Measurements from ENCODE around the gene VWA8. TPM values are rescaled to one million over a fixed set of nuclear protein-coding genes. Genes with fewer than 3 reads are reported as not detected.

Gene VWA8
- total and polyA plus RNA-seq, 2 of the 13 experiments (the other 11 are each of a cell fraction or from before 2014, with no cell fraction given) = 9.1 to 17.3 TPM

DNA sequence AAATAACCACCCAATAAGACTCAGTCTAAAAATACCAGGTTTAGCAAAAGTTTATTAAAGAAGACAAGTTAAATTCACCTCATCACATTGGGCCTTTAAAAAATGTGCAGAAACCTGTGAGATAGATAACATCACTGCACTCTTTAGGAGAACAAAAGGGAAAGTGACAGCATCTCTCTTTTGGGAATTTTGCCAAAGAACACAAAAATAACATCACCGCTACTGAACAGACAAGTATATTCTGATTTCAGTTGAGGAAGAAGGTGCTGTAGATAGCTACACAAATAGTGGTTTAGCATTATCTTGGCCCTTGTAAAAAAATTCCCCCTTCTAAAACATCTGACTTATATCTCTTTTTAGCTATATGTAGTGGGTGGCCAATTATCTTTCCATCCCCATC is 244.7 kb downstream of the VWA8 start:
- 93% methylated on average over 1 of the region's 1 CpG for WGBS (ENCODE audit: low lambda C conversion rate)
- H3K4me3 ChIP-seq (replicated peaks in 1 of 3; ENCODE audit: insufficient read depth in 1 of 3, low read depth in 2 of 3, low read length in 3 of 3) = no peak overlapping the region
- DNase-seq (ENCODE audit: low spot score) = no peak
- H4K20me1 ChIP-seq (ENCODE audit: insufficient read depth, low read length) = no peaks in the 10 kb centered on the region
- no peaks in the 10 kb centered on the region for H3K4me1 ChIP-seq (ENCODE audit: insufficient read depth, low read length)
- H3K27me3 ChIP-seq (ENCODE audit: control insufficient read depth in 1 of 2, insufficient read depth in 2 of 2, low read length in 2 of 2) = no peaks in the 10 kb centered on the region
- intact Hi-C loops (cut with micrococcal nuclease; ENCODE audit: unreplicated experiment) (no loop called here), in situ Hi-C loops (cut with HindIII; ENCODE audit: extremely low pct_ligation_motif_present, low pct_unique_long_range_greater_than_20kb) (no loop called here)
- ChIA-PET POLR2A (no interaction called here), CTCF (ENCODE audit: low intra/inter-chr PET ratio, low total read pairs) (no interaction called here)
- no peaks in the 10 kb centered on the region for H3K79me2 ChIP-seq (ENCODE audit: insufficient read depth, low read length)
- BruUV-seq (replicated peaks) = no TSS peak
- H2AFZ ChIP-seq (ENCODE audit: low read length) = no peak overlapping the region
- no peak for ATAC-seq
- H3K9me3 ChIP-seq (ENCODE audit: low read length) = no peaks in the 10 kb centered on the region
- FAIRE-seq = no peak
- H3K36me3 ChIP-seq (replicated peaks in 1 of 2; ENCODE audit: control insufficient read depth in 1 of 2, insufficient read depth in 2 of 2, low read length in 2 of 2) = peaks cover 0 to 10% of the 10 kb centered on the region in 2 experiments; a peak in 3 of 5 replicates
- H3K4me2 ChIP-seq (ENCODE audit: low read depth, low read length) = no peak overlapping the region
- H3K9ac ChIP-seq (ENCODE audit: insufficient read depth, low read depth, low read length) = no peak overlapping the region
- no peak for TF ChIP-seq AGO1 (IDR thresholded peaks at IDR 0.05; ENCODE audit: low read depth, low read length, poor library complexity, severe bottlenecking)
- TF ChIP-seq, protein P1, sequence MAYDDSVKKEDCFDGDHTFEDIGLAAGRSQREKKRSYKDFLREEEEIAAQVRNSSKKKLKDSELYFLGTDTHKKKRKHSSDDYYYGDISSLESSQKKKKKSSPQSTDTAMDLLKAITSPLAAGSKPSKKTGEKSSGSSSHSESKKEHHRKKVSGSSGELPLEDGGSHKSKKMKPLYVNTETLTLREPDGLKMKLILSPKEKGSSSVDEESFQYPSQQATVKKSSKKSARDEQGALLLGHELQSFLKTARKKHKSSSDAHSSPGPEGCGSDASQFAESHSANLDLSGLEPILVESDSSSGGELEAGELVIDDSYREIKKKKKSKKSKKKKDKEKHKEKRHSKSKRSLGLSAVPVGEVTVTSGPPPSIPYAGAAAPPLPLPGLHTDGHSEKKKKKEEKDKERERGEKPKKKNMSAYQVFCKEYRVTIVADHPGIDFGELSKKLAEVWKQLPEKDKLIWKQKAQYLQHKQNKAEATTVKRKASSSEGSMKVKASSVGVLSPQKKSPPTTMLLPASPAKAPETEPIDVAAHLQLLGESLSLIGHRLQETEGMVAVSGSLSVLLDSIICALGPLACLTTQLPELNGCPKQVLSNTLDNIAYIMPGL (CRISPR knock-in tag; IDR thresholded peaks at IDR 0.05; ENCODE audit: borderline replicate concordance in 1 of 2, low read depth in 1 of 2) = no peak
- no peak for TF ChIP-seq KDM1A (CRISPR knock-in tag; IDR thresholded peaks at IDR 0.05)
- H3K27ac ChIP-seq (ENCODE audit: extremely low read length, insufficient read depth, low read length) = no peak overlapping the region

DNA sequence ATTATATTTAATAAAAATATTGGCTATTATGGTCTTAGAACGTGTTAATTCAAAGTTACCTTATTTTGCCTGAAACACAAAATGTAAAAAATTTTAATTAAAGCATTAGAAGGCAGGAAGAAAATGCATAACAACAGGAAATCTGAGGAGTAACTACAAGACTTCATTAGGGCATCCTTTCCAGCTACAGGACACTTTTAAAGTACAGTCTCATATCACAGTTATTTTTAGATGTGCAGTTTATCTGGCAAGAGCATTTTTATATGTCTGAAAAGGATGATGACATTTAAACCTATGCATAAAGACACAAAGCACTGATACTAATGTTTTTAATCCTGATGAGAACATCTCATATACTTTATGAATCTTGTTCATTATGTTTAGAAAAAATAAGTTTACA is 247.5 kb downstream of the VWA8 start:
- H3K4me2 ChIP-seq (ENCODE audit: low read depth, low read length) = no peak overlapping the region
- no peaks in the 10 kb centered on the region for H3K27me3 ChIP-seq (ENCODE audit: control insufficient read depth in 1 of 2, insufficient read depth in 2 of 2, low read length in 2 of 2)
- no peak overlapping the region for H3K4me3 ChIP-seq (replicated peaks in 1 of 3; ENCODE audit: insufficient read depth in 1 of 3, low read depth in 2 of 3, low read length in 3 of 3)
- in situ Hi-C loops (cut with HindIII; ENCODE audit: extremely low pct_ligation_motif_present, low pct_unique_long_range_greater_than_20kb) (no loop called here), intact Hi-C loops (cut with micrococcal nuclease; ENCODE audit: unreplicated experiment) (no loop called here)
- no peak overlapping the region for H2AFZ ChIP-seq (ENCODE audit: low read length)
- H3K36me3 ChIP-seq (replicated peaks in 1 of 2; ENCODE audit: control insufficient read depth in 1 of 2, insufficient read depth in 2 of 2, low read length in 2 of 2) = peaks cover 0 to 4% of the 10 kb centered on the region in 2 experiments; a peak in 2 of 5 replicates
- no peak overlapping the region for H3K9ac ChIP-seq (ENCODE audit: insufficient read depth, low read depth, low read length)
- H3K4me1 ChIP-seq (ENCODE audit: insufficient read depth, low read length) = no peaks in the 10 kb centered on the region
- BruUV-seq (replicated peaks) = no TSS peak
- POLR2A ChIA-PET = no interaction called here
- H4K20me1 ChIP-seq (ENCODE audit: insufficient read depth, low read length) = no peaks in the 10 kb centered on the region
- FAIRE-seq (no peak), DNase-seq (ENCODE audit: low spot score) (no peak), ATAC-seq (no peak)
- no peak overlapping the region for H3K27ac ChIP-seq (ENCODE audit: extremely low read length, insufficient read depth, low read length)
- CTCF ChIA-PET (ENCODE audit: low intra/inter-chr PET ratio, low total read pairs) = no interaction called here
- WGBS (ENCODE audit: low lambda C conversion rate) = 91% methylated on average over 1 of the region's 1 CpG
- no peaks in the 10 kb centered on the region for H3K9me3 ChIP-seq (ENCODE audit: low read length)
- no peak for TF ChIP-seq DNMT3B (CRISPR knock-in tag; conservative IDR thresholded peaks at IDR 0.05)
- TF ChIP-seq, protein P2, sequence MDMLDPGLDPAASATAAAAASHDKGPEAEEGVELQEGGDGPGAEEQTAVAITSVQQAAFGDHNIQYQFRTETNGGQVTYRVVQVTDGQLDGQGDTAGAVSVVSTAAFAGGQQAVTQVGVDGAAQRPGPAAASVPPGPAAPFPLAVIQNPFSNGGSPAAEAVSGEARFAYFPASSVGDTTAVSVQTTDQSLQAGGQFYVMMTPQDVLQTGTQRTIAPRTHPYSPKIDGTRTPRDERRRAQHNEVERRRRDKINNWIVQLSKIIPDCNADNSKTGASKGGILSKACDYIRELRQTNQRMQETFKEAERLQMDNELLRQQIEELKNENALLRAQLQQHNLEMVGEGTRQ (IDR thresholded peaks at IDR 0.05; ENCODE audit: low read depth, low read length) = no peak
- TF ChIP-seq, protein P2 (CRISPR knock-in tag; IDR thresholded peaks at IDR 0.05; ENCODE audit: borderline replicate concordance) = no peak
- no peaks in the 10 kb centered on the region for H3K79me2 ChIP-seq (ENCODE audit: insufficient read depth, low read length)
